ENCODE measurements around the gene ACBD6.

Gene ACBD6

GRCh38 chr1:180366371-180367068 lies 135.9 kb downstream of the ACBD6 start:
- no peak for DNase-seq

DNA sequence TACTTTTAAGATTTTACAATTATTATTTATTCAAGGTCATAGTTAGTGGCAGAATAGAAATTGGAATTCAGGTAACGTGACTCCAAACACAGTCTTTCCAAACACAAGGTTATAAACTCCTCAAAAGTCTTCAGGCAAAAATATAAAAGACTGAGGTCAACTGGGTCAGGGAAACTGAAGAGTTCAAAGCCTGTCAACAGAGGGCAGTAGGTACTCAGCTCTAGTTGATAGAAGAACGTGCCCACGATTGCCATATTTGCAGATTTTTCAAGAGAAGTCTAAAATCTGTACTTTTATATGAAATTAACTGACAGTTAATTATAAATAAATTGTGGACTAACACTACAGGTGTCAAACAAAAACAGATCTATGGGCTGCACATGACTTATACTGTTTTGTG lies 137.3 kb downstream of the ACBD6 start:
- DNase-seq, result no peak

DNA sequence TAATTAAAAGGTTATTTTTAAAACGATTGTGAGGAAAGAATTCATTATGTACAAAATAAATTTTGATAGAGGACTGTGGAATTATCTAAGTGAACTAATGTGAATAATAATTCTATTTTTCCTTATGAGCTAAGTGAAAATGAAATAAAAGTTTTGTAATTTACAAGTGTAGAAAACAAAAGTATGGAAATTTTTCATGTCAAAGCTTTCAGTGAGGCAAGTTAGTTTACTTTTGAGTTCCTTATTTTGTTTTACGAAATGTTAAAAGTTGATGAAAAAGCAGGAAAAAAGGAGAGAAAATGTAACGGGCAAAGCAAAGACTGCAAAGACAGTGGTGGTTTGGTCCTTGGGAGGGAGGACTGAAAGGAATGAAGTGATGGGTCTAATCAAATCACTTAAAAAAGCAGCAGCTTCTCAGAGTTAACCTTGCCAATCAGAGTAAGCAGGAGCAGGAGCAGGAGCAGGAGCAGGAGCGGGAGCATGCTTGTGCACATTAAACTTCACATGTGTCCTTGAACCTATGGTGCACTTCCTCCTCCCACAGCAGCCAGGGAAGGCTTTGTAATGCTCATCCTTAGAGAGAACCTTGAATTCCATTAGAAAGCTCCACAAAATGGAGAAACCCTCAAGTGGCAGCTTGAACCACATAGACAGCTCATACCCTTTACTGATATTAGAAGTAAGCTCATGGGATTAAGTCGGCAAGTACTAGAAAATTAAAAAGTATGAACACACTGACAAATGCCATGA lies 139.0 kb downstream of the ACBD6 start:
- DNase-seq, result no peak

DNA sequence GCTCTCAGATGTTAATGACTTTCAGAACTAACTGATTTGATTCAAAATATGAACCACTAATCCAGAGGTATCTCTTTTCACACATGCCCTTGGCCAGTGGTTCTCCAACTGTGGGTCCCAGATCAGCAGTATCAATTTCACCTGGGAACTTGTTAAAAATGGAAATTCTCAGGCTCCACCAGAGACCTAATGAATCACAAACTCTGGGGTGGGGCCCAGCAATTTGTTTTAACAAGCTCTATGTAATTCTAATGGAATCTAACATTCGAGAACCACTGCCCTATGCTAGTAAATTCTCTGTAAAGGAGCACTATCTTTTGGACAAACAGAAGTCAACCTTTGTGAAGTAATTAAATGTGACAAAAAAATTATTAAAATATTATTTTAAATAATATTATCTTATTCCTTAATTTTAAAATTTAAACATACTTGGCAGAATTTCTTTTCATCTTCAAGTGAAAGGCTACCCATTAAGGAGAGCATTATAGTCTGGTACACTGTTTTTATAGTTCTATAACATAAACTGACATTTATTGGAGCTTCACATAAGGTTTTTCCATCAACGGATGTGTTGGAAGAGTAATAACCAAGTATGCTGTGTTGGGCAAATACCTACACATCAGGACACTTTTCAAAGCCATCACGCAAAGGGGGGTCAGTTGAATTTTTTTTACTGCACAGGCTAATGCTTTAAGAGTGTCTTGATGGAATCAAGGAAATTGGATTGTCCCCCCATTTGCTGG lies 141.9 kb downstream of the ACBD6 start:
- no peak for DNase-seq

DNA sequence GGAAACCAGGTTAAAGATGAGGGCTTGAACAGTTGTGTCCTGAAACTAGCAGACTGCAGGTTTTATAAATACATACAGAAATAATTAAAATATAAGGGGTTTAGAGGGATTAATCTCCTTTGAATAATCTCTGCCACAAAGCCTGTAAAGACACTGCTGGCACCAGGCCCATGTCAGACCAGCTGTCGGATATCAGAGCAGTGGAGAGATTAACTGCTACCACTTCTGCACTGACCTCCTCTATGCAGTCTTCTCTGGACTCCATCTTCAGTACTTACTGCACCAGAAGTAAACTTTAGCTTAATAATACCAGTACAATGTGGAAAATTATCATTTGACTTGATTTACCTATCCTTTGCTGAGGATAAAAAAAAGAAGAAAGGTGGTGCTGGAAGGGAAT lies 143.7 kb downstream of the ACBD6 start:
- DNase-seq, result no peak

- no peak for DNase-seq
Observed at GRCh38 chr1:180353945-180354344, 148.4 kb downstream of the ACBD6 start.

DNA sequence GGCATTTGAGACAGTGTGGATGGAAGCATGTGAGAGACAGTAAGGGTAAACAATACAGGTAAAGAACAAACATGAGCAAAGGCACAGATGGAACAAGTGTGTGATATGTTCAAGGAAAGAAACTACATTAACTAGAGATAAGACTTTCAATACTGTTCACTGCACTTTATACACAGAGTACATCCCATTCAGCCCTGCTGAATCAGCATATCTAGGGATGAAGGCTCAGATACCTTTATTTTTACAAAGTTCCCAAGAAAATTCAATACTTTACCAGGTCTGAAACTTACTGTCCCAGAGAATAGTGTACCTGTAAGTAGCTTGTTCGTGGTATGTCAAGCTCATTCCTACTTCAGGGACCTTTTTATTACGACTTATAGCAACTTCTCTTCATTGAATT lies 149.8 kb downstream of the ACBD6 start:
- DNase-seq, result no peak

GRCh38 chr1:180352021-180352420 lies 150.4 kb downstream of the ACBD6 start:
- DNase-seq, result no peak

GRCh38 chr1:180345148-180345547 lies 157.2 kb downstream of the ACBD6 start:
- DNase-seq, result no peak

DNA sequence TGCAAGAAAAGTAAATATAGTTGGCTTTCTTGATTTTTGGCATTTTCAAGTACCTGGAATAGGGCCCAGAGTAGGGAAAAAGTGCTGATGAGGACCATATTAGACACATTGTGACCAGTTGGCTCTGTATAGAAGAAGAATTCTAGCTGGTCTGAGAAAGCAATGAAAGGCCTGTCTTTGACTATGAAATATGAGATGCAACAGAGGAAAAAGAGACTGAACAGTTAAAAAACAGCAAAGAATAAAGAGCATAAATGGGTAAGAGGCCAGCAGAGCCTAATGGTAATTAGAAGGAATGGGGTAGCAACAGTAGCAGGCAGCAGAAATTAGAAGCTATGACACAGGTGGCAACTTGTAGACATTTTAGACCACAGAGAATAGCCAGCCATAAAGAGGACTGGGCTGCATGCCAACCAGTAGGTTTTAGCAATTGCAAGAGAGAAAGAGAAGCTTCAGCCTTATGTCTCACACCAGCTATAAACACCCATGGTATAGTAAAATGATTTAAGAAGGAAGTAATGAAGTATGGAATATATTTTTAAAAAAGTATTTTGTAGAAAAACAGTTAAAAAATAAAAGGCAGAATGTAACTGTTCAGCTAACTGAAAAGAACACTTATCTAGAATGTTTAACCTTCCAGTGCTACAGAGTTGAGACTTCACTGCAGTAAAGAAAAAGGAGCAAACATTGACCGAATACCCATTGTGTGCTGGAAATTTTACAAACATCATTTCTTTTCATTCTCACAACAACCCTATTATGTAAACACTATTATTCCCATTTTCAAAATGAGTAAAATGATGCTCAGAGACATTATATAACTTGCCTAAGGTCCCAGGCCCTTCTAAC lies 158.2 kb downstream of the ACBD6 start:
- no peak for DNase-seq

- DNase-seq, result no peak
Observed at GRCh38 chr1:180327089-180327488, 175.3 kb downstream of the ACBD6 start.

- DNase-seq, result no peak
Observed at GRCh38 chr1:180312926-180313325, 189.5 kb downstream of the ACBD6 start.

GRCh38 chr1:180311011-180311730 lies 191.2 kb downstream of the ACBD6 start:
- DNase-seq, result no peak

DNA sequence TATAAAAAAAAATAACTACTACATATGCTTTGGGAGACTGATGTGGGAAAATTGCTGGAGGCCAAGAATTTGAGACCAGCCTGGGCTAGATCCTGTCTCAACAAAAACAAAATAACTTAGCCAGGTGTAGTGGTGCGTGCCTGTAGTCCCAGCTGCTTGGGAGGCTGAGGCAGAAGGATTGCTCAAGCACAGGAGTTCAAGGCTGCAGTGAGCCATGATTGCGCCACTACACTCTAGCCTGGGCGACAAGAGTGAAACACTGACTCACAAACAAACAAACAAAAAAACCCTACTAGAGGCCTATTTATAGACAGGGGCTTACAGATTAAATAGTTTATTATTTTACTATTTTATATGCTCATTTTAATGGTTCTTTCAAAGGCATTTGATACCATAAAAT lies 192.3 kb downstream of the ACBD6 start:
- no peak for DNase-seq

GRCh38 chr1:180309338-180309737 lies 193.0 kb downstream of the ACBD6 start:
- DNase-seq, result no peak

DNA sequence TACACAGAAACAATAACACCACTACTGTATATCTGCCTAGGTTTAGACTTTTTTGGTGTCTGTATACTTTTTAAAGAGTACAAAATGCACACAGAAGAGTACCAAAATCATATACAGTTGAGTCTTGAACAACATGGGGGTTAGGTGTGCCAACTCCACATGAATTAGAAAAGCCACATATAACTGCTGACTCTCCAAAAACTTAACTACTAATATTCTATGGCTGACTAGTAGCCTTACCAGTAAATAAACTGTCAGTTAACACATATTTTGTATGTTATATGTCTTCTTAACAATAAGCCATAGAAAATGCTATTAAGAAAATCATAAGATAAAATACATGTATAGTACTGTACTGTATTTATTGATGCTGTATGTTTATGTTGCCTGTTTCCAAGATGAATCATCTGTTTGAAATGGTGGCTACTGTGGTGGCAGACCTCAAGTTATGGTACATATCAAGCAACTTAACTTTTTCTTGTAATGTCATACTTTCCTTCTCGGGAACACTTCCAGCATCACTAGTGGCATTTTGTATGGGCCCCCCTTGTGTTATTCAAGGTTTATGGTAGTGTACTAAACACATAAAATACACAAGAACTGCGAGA lies 201.1 kb downstream of the ACBD6 start:
- DNase-seq, result no peak

DNA sequence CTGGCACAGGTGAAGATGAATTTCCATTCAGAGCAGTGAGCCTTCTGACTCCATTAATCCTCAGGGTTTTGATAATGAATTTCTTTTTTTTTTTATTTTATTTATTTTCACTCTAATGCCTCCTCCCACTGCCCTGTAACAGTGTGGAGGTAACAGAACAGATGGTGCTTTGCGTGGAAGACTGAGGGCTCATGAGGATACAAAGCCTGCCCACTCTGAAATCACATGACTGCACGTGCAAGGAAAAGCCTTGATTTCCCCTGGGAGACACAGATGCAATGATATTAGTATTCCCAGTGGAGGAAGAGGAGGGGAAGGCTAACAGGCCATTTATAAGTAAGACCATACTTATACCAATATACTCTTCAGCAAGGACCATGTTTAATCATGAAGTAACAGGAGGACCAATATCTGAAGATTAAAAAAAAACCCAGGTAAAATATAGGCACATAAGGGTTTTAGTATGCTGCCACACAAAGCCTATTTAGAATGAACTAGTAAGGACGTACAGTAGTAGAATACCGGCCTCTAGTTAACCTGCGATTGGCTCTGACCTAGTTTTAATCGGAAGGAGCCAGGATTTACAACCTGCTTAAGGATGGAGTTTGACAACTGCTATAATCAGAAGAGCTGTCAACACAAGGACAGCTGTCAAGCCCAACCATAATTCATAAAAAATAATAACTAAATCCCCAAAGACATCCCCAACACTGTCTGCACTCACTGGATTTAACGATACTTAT lies 202.7 kb downstream of the ACBD6 start:
- DNase-seq, result no peak

DNA sequence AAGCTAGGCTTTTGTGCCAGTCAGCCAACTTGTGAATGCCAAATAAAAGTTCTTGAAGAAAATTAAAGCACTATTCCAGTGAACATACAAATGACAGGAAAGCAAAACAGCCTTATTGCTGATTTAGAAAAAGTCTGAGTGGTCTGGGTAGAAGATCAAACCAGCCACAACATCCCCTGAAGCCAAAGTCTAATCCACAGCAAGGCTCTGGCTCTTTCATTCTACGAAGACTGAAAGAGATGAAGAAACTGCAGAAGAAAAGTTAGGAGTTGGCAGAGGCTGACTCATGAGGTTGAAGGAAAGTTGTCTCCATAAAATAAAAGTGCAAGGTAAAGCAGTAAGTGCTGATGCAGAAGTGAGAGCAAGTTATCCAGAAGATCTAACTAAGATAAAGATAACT lies 206.4 kb downstream of the ACBD6 start:
- no peak for DNase-seq

DNA sequence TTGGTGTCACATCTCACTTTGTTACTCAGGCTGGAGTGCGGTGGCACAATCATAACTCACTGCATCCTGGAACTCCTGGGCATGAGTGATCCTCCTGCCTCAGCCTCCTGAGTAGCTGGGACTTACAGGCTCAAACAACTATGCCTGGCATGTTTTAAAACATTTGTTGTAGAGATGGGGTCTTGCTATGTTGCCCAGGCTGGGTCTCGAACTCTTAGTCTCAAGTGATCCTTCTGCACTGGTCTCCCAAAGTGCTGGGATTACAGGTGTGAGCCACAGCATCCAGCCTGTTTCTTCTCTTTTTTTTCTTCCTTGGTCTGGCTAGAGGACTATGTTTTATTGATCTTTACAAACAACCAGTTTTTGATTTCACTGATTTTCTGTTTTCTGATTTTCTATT lies 207.7 kb downstream of the ACBD6 start:
- DNase-seq, result no peak

DNA sequence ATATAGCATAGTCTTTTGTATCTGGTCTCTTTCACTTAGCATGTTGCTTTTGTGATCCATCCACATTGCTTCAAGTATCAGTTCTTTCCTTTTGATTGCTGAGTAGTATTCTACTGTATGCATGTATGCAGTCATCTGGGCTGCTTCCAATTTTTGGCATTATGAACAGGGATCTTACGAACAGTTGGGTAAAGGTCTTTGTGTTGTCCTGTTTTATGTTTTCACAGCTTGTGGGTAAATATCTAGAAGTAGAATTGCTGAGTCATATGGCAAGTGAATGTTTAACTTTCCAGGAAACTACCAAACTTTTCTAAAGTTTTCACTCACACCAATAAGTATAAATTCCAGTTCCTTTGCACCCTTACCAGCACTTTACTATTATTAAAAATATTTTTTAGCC lies 211.4 kb downstream of the ACBD6 start:
- DNase-seq, result no peak

Data from hippocampal formation (tissue), 2 donors.